Measurements from ENCODE around the gene MEIS2.

Gene MEIS2

GRCh38 chr15:36878684-36879262 lies 221.6 kb downstream of the MEIS2 start:
- no peak for DNase-seq (ENCODE audit: low read depth)

GRCh38 chr15:36877796-36878683 lies 222.3 kb downstream of the MEIS2 start:
- DNase-seq (ENCODE audit: low read depth) = no peak

- DNase-seq (ENCODE audit: low read depth) = no peak
Observed at GRCh38 chr15:36877294-36877693, 223.1 kb downstream of the MEIS2 start.

GRCh38 chr15:36875740-36876334 lies 224.5 kb downstream of the MEIS2 start:
- DNase-seq (ENCODE audit: low read depth) = no peak

GRCh38 chr15:36874930-36875329 lies 225.4 kb downstream of the MEIS2 start:
- DNase-seq (ENCODE audit: low read depth) = no peak

- no peak for DNase-seq (ENCODE audit: low read depth)
Observed at GRCh38 chr15:36867436-36867835, 232.9 kb downstream of the MEIS2 start.

GRCh38 chr15:36866896-36867295 lies 233.5 kb downstream of the MEIS2 start:
- DNase-seq (ENCODE audit: low read depth) = no peak

- DNase-seq (ENCODE audit: low read depth) = no peak
Observed at GRCh38 chr15:36863570-36863969, 236.8 kb downstream of the MEIS2 start.

GRCh38 chr15:36860792-36861191 lies 239.6 kb downstream of the MEIS2 start:
- DNase-seq (ENCODE audit: low read depth) = no peak

GRCh38 chr15:36858423-36858822 lies 241.9 kb downstream of the MEIS2 start:
- DNase-seq (ENCODE audit: low read depth) = no peak

GRCh38 chr15:36856339-36856973 lies 243.9 kb downstream of the MEIS2 start:
- no peak for DNase-seq (ENCODE audit: low read depth)

- no peak for DNase-seq (ENCODE audit: low read depth)
Observed at GRCh38 chr15:36850864-36851263, 249.5 kb downstream of the MEIS2 start.

GRCh38 chr15:36845270-36845669 lies 255.1 kb downstream of the MEIS2 start:
- no peak for DNase-seq (ENCODE audit: low read depth)

GRCh38 chr15:36844534-36844998 lies 255.8 kb downstream of the MEIS2 start:
- DNase-seq (ENCODE audit: low read depth) = no peak

- no peak for DNase-seq (ENCODE audit: low read depth)
Observed at GRCh38 chr15:36843822-36844221, 256.5 kb downstream of the MEIS2 start.

- DNase-seq (ENCODE audit: low read depth) = no peak
Observed at GRCh38 chr15:36841193-36841592, 259.2 kb downstream of the MEIS2 start.
